Measurements from ENCODE around the gene ANXA7.

DNA sequence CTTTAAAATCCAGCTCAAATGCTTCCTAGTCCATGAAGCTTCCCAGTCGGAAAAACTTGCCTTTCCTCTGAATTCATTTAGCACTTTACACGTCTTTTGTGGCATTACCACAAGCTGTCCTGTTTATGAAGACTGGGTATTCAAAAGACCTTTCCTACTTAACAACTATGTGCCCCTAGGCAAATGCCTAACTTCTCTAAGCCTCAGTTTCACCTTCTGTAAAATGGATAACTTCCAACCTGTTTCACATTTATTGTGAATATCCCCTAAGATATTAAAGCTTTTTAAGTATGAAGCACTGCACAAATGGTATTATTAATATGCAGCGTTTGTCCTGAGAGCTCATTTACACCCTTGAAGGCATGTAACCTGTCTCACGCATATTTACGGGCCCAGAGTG lies 56.0 kb downstream of the ANXA7 start:
- TF ChIP-seq, protein P1, sequence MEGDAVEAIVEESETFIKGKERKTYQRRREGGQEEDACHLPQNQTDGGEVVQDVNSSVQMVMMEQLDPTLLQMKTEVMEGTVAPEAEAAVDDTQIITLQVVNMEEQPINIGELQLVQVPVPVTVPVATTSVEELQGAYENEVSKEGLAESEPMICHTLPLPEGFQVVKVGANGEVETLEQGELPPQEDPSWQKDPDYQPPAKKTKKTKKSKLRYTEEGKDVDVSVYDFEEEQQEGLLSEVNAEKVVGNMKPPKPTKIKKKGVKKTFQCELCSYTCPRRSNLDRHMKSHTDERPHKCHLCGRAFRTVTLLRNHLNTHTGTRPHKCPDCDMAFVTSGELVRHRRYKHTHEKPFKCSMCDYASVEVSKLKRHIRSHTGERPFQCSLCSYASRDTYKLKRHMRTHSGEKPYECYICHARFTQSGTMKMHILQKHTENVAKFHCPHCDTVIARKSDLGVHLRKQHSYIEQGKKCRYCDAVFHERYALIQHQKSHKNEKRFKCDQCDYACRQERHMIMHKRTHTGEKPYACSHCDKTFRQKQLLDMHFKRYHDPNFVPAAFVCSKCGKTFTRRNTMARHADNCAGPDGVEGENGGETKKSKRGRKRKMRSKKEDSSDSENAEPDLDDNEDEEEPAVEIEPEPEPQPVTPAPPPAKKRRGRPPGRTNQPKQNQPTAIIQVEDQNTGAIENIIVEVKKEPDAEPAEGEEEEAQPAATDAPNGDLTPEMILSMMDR (conservative IDR thresholded peaks at IDR 0.05): no peak
- TF ChIP-seq ZFX (IDR thresholded peaks at IDR 0.05): no peak

Measured in C4-2B (cell line).